CD4-positive, alpha-beta T cell (primary cell): ENCODE data around the gene TDRKH. TPM values are rescaled to one million over a fixed set of nuclear protein-coding genes. Genes with fewer than 3 reads are reported as not detected.
A peak's percentile ranks its signal among the peaks of the same experiment; 100 is the strongest.

Experiments
- ATAC-seq: fragments of 200-7000 bp; cut with Tn5 transposase; one replicate; pipeline ENCODE4 v1.10.0; 2022; ENCODE audit warnings: mild to moderate bottlenecking; ENCODE audit not compliant: poor library complexity
- CTCF ChIA-PET: fragments of 350-600 bp; sonication (Branson Sonifier 250); formaldehyde crosslinking; loops from one replicate; lab custom pipeline; 2021; ENCODE audit warnings: antibody characterized with exemption, inconsistent platforms; lab: Charles Lee
- POLR2A ChIA-PET: fragments of 350-600 bp; sonication (Branson Sonifier 250); formaldehyde crosslinking; loops from one replicate; lab custom pipeline; 2021; ENCODE audit warnings: antibody characterized with exemption, inconsistent platforms; lab: Charles Lee
- DNase-seq, 14 experiments: peaks; one replicate each; pipeline ENCODE4 v3.0.0-alpha.2; 2013 to 2020; ENCODE audit warnings: mixed read lengths in 2 of 14
- H3K27ac ChIP-seq, 2 donors: one replicate each; pipeline versions ENCODE4 v1.5.1 to v1.7.0; 2013; ENCODE audit warnings: low read length in 2 of 2, low read depth in 1 of 2, mild to moderate bottlenecking in 1 of 2
- H3K27me3 ChIP-seq, 2 experiments: 1 replicate in 1 of 2; 2 replicates in 1 of 2; pipeline versions ENCODE4 v1.6.1 to v1.7.0; 2013; ENCODE audit warnings: low read length in 2 of 2, control low read depth in 1 of 2, mild to moderate bottlenecking in 1 of 2, moderate library complexity in 1 of 2; ENCODE audit not compliant: insufficient read depth in 2 of 2, control insufficient read depth in 1 of 2
- H3K36me3 ChIP-seq: one replicate; pipeline ENCODE4 v1.6.1; 2013; ENCODE audit warnings: low read length, control low read depth; ENCODE audit not compliant: insufficient read depth
- H3K4me1 ChIP-seq: one replicate; pipeline ENCODE4 v1.6.1; 2013; ENCODE audit warnings: low read length, control low read depth; ENCODE audit not compliant: insufficient read depth
- H3K4me3 ChIP-seq: one replicate; pipeline ENCODE4 v1.5.1; 2013; ENCODE audit warnings: mild to moderate bottlenecking, low read length, moderate library complexity
- H3K9me3 ChIP-seq, 2 experiments: 1 replicate in 1 of 2; 2 replicates in 1 of 2; pipeline versions ENCODE4 v1.6.1 to v1.7.0; 2013; ENCODE audit warnings: low read length in 2 of 2, mild to moderate bottlenecking in 2 of 2, control low read depth in 1 of 2, moderate library complexity in 1 of 2; ENCODE audit not compliant: control insufficient read depth in 1 of 2, insufficient read depth in 1 of 2
- H3K27ac Mint-ChIP-seq: one replicate; pipeline ENCODE4 v1.8.0; 2020; ENCODE audit warnings: mixed read lengths
- H3K27me3 Mint-ChIP-seq: one replicate; pipeline ENCODE4 v1.8.0; 2021; ENCODE audit warnings: mixed read lengths
- H3K36me3 Mint-ChIP-seq: one replicate; pipeline ENCODE4 v1.8.0; 2021; ENCODE audit warnings: low read depth, mixed read lengths
- H3K4me1 Mint-ChIP-seq: one replicate; pipeline ENCODE4 v1.8.0; 2021; ENCODE audit warnings: low read depth, mixed read lengths
- H3K4me3 Mint-ChIP-seq: one replicate; pipeline ENCODE4 v1.8.0; 2020; ENCODE audit warnings: mild to moderate bottlenecking, mixed read lengths
- H3K9me3 Mint-ChIP-seq: one replicate; pipeline ENCODE4 v1.8.0; 2020; ENCODE audit warnings: mixed read lengths
- CTCF ChIP-seq: fragments of 200-600 bp; IDR thresholded peaks from one replicate; pipeline ENCODE4 v1.8.0; 2022; ENCODE audit warnings: antibody characterized with exemption, mild to moderate bottlenecking
- intact Hi-C, 2 experiments: fragments of 100-400 bp; cut with DNase I in 1 of 2; cut with micrococcal nuclease in 1 of 2; formaldehyde crosslinking; loops; one replicate each; pipeline versions ENCODE4 v1.15.1 to v1.9.0; 2023 to 2025; cut with DNase I, micrococcal nuclease
- total RNA-seq, 174 experiments: library from RNA in 2 of 174; stranded (reverse) in 2 of 174; gene quantifications; one replicate each; pipeline ENCODE4 v1.2.3 and lab custom pipeline; 2021 to 2026

Gene TDRKH
- total RNA-seq, 2 experiments from 2014 or later: 6.1 to 6.4 TPM

GRCh38 chr1:151828921-151829320, 38.6 kb upstream of the TDRKH start:
- ATAC-seq (no peak), DNase-seq (peak in 1 of 14 experiments; percentile 37)
- H3K27ac ChIP-seq: peak overlapping the region; percentile 25 to 42
- intact Hi-C loops: no loop called here
- Mint-ChIP-seq H3K27me3 (no peaks in the 10 kb centered on the region), H3K36me3 (no peaks in the 10 kb centered on the region), H3K4me1 (peaks cover 86% of the 10 kb centered on the region), H3K27ac (peak overlapping the region; percentile 79), H3K4me3 (peak overlapping the region; percentile 59), H3K9me3 (no peaks in the 10 kb centered on the region)
- H3K4me1 ChIP-seq: peaks cover 98% of the 10 kb centered on the region
- no peaks in the 10 kb centered on the region for H3K9me3 ChIP-seq
- TF ChIP-seq CTCF: no peak
- CTCF ChIA-PET: interaction anchor here (1.4 to 1.5 kb wide), 2 partner anchors 94 to 235 kb away, joined by 3 read pairs; no protein-coding TSS in a partner anchor
- POLR2A ChIA-PET: interaction anchor here (0.6 to 2.5 kb wide), 5 partner anchors 8 to 39 kb away, joined by 3 to 12 read pairs (median 4); partner anchors contain the start of gene TDRKH
- no peaks in the 10 kb centered on the region for H3K27me3 ChIP-seq
- H3K36me3 ChIP-seq: no peaks in the 10 kb centered on the region
- no peak overlapping the region for H3K4me3 ChIP-seq

DNA sequence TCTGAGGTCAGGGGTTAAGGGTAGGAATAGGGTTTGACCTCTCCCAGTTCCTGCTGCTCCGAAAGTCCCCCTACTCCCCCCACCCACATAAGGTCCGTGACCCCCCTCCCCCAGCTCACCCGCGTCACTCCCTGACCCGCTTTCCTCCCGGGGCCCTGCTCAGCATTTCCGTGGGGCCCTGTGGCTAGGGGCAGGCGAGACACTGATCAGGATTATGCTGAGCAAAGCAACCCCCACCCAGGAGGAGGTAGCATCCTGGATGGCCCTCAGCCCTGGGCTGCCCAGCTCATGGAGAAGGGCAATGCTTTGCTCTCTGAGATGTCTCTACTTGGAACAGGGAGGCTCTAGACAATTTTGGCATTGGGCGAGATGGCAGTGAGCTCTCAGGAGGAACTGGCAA, 37.6 kb upstream of the TDRKH start:
- no peaks in the 10 kb centered on the region for H3K9me3 ChIP-seq
- Mint-ChIP-seq H3K4me3 (peak overlapping the region; percentile 63), H3K27me3 (no peaks in the 10 kb centered on the region), H3K9me3 (no peaks in the 10 kb centered on the region), H3K36me3 (no peaks in the 10 kb centered on the region), H3K4me1 (peaks cover 83% of the 10 kb centered on the region), H3K27ac (peak overlapping the region; percentile 79)
- ChIA-PET CTCF (interaction anchor here (1.5 kb wide), 1 partner anchor 234 kb away, joined by 3 read pairs; no protein-coding TSS in a partner anchor), POLR2A (interaction anchor here (2.3 kb wide), 1 partner anchor 37 kb away, joined by 6 read pairs; the partner anchor contains the start of gene TDRKH)
- H3K4me3 ChIP-seq: peak overlapping the region; percentile 8
- ATAC-seq (no peak), DNase-seq (peak in 3 of 14 experiments; percentile 39 to 59 (median 53))
- peak overlapping the region in 1 of 2 donors; percentile 70 for H3K27ac ChIP-seq
- intact Hi-C loops: no loop called here
- H3K27me3 ChIP-seq: no peaks in the 10 kb centered on the region
- no peaks in the 10 kb centered on the region for H3K36me3 ChIP-seq
- H3K4me1 ChIP-seq: peaks cover 91% of the 10 kb centered on the region
- TF ChIP-seq CTCF: no peak

- Histone ChIP-seq H3K27me3 (no peaks in the 10 kb centered on the region), H3K9me3 (no peaks in the 10 kb centered on the region), H3K4me1 (peaks cover 91% of the 10 kb centered on the region), H3K4me3 (peak overlapping the region; percentile 59), H3K27ac (peak overlapping the region in 1 of 2 donors; percentile 49), H3K36me3 (no peaks in the 10 kb centered on the region)
- H3K27ac Mint-ChIP-seq: peak overlapping the region; percentile 84
- H3K27me3 Mint-ChIP-seq: no peaks in the 10 kb centered on the region
- ATAC-seq (no peak), DNase-seq (peak in 4 of 14 experiments; percentile 41 to 66 (median 44))
- TF ChIP-seq CTCF: no peak
- H3K4me3 Mint-ChIP-seq: peak overlapping the region; percentile 84
- H3K9me3 Mint-ChIP-seq: no peaks in the 10 kb centered on the region
- no peaks in the 10 kb centered on the region for H3K36me3 Mint-ChIP-seq
- intact Hi-C loops: no loop called here
- CTCF ChIA-PET: no interaction called here
- H3K4me1 Mint-ChIP-seq: peaks cover 83% of the 10 kb centered on the region
- POLR2A ChIA-PET: interaction anchor here (1.1 to 3.5 kb wide), 2 partner anchors 10 to 51 kb away, joined by 3 to 14 read pairs; no protein-coding TSS in a partner anchor
These were observed 35.7 kb upstream of the TDRKH start for GRCh38 chr1:151825751-151826660.
